ENCODE measurements around the gene ATG4D. TPM values are rescaled to one million over a fixed set of nuclear protein-coding genes. Genes with fewer than 3 reads are reported as not detected.
"Not testable (repeated sequence)": the region's sequence is repeated elsewhere in the genome, so short reads cannot be mapped to it uniquely, and the experiment has no call there.

The ATG4D gene
- total and polyA plus RNA-seq, 2 experiments from 2014 or later, result 6.2 to 18.0 TPM

DNA sequence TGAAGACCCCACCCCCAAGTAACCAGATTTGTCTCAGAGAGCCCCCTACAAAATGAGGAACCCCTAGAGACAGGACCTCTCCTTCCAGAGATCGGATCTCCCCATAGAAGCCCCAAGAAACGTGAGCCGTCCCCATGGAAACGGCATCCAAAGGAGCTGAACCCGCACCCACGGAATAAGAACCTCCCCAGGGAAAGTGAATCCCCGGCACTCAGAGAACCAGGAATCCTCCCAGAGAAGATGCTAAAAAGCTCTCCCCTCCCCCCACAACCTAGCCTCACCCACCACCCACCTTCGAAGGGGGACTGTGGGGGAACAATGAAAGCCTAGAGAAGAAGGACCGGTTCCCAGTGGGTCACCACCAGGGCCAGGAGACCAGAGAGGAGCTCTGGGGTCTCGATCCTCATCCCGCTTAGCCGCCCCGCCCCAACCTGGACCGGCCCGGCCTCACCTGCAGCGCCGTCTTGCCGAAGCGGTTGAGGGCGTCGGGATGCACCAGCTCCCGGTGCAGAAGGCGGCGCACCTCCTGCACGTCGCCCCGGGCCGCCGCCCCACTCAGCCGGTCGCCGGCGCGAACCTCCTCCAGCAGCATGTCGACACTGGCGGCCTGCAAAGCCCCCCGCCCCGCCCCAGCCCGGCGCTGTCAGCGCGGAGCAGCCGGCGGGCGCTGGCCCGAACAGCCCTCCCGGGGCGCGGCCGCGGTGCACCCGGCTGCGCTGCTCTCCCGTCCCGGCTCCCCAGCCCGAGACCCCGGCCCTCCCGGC is 24.5 kb downstream of the ATG4D start:
- Histone ChIP-seq H3K9ac (peak overlapping the region; percentile 57), H3K9me3 (ENCODE audit: low read depth) (no peaks in the 10 kb centered on the region)
- peak; percentile 72 for DNase-seq

DNA sequence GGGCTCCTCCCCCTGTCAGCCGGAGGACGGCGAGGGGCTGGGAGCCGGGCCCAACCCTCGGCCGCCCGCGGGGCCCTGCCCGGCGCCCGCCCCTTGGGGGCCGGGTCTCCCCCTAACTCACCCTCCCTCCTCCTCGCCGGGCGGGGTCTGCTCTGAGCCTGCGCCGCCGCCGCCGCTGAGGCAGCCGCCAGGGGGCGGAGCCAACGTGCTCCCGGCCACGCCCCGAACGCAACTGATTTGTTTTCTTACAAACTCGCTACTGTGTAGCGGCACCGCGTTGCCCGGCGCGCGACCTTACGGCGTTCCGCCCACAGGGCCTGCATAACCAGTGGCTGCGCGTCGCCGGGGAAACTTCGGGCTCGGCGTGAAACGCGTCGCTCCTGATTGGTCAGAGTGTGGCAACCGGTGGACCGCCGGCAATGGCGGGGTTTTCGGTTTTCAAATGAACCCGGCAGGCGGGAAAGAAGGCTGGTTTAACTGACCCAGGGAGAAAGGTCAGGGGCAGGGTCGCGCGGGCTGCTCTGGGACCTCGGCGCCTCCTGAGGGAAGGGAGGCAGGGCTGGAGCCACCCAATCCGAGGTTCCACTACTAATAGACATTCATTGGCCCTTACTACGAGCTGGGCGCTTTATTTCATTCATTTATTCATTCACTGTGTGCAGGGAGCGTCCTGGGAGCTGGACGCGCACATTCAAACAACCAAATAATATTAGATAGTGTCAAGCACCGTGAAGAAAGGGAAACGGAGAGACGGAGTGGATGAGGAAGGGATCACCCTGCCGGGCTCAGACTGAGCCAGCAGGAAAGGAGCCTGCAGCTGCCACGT is 25.3 kb downstream of the ATG4D start, which contains the start of gene CDKN2D:
Gene CDKN2D, minus strand, starts transcription at position 154 of the 826 bp plus-strand sequence. CDS start 326 bp downstream, outside the sequence.
- no peaks in the 10 kb centered on the region for H3K27me3 ChIP-seq (replicated peaks; ENCODE audit: insufficient read depth)
- H4K20me1 ChIP-seq (ENCODE audit: insufficient read depth), result no peaks in the 10 kb centered on the region
- no peaks in the 10 kb centered on the region for H3K9me3 ChIP-seq (ENCODE audit: low read depth)
- peaks cover 23% of the 10 kb centered on the region for H3K79me2 ChIP-seq (ENCODE audit: insufficient read depth)
- H3K4me1 ChIP-seq (ENCODE audit: insufficient read depth), result peaks cover 18% of the 10 kb centered on the region; the same call in 1 of the 2 replicates
- H2AFZ ChIP-seq, result peak within 1 kb of the TSS; percentile 77
- peak; percentile 100 for DNase-seq
- peaks cover 8% of the 10 kb centered on the region for H3F3A ChIP-seq (ENCODE audit: insufficient read depth)
- WGBS, 2 experiments (ENCODE audit: low coverage in 1 of 2, low lambda C conversion rate in 2 of 2, missing lambda C conversion rate in 2 of 2), result 1% methylated on average over 42 to 59 of the region's 71 CpGs
- in situ Hi-C loops (cut with MboI), result no loop called here
- no peak for TF ChIP-seq EZH2 (IDR thresholded peaks at IDR 0.05; ENCODE audit: insufficient read depth, poor library complexity, severe bottlenecking)
- no peak for TF ChIP-seq EZH2phosphoT487 (IDR thresholded peaks at IDR 0.05; ENCODE audit: insufficient read depth, low read depth)
- no peaks in the 10 kb centered on the region for H3K9me2 ChIP-seq (ENCODE audit: insufficient read depth)
- peak within 1 kb of the TSS; percentile 51 for H3K27ac ChIP-seq
- peak within 1 kb of the TSS; percentile 78 for H3K4me3 ChIP-seq
- H3K4me2 ChIP-seq (ENCODE audit: unreplicated experiment), result peak within 1 kb of the TSS; percentile 80
- H3K9ac ChIP-seq, result peak within 1 kb of the TSS; percentile 77
- no peaks in the 10 kb centered on the region for H3K36me3 ChIP-seq (ENCODE audit: low read depth)

More for the DNA sequence above, 24.5 kb downstream of the ATG4D start:
- peak overlapping the region; percentile 40 for H2AFZ ChIP-seq
- peaks cover 18% of the 10 kb centered on the region; the same call in 1 of the 2 replicates for H3K4me1 ChIP-seq (ENCODE audit: insufficient read depth)
- peak overlapping the region; percentile 78 for H3K4me3 ChIP-seq
- TF ChIP-seq EZH2phosphoT487 (IDR thresholded peaks at IDR 0.05; ENCODE audit: insufficient read depth, low read depth) (no peak), EZH2 (IDR thresholded peaks at IDR 0.05; ENCODE audit: insufficient read depth, poor library complexity, severe bottlenecking) (no peak)
- no peaks in the 10 kb centered on the region for H4K20me1 ChIP-seq (ENCODE audit: insufficient read depth)
- no peak overlapping the region for H3K27ac ChIP-seq
- 2 to 4% methylated on average over 33 to 55 of the region's 58 CpGs for WGBS, 2 experiments (ENCODE audit: low coverage in 1 of 2, low lambda C conversion rate in 2 of 2, missing lambda C conversion rate in 2 of 2)
- no peaks in the 10 kb centered on the region for H3K9me2 ChIP-seq (ENCODE audit: insufficient read depth)
- H3K79me2 ChIP-seq (ENCODE audit: insufficient read depth), result peaks cover 28% of the 10 kb centered on the region
- peaks cover 8% of the 10 kb centered on the region for H3F3A ChIP-seq (ENCODE audit: insufficient read depth)
- no peaks in the 10 kb centered on the region for H3K36me3 ChIP-seq (ENCODE audit: low read depth)
- in situ Hi-C loops (cut with MboI), result no loop called here
- H3K4me2 ChIP-seq (ENCODE audit: unreplicated experiment), result peak overlapping the region; percentile 67
- H3K27me3 ChIP-seq (replicated peaks; ENCODE audit: insufficient read depth), result no peaks in the 10 kb centered on the region

DNA sequence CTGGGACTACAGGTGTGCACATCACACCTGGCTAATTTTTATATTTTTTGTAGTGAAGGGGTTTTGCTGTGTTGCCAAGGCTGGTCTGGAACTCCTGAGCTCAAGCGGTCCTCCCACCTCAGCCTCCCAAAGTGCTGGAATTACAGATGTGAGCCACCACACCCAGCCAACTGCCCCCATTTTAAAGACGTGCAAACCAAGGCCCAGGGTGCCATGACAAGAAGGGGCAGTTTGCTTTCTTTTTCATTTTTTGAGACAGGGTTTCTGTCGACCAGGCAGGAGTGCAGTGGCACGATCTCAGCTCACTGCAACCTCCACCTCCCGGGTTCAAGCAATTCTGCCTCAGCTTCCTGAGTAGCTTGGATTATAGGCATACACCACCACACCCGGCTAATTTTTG is 30.1 kb downstream of the ATG4D start:
- H3K9me2 ChIP-seq (ENCODE audit: insufficient read depth); H3K4me2 ChIP-seq (ENCODE audit: unreplicated experiment); H3F3A ChIP-seq (ENCODE audit: insufficient read depth); H3K27me3 ChIP-seq (replicated peaks; ENCODE audit: insufficient read depth); DNase-seq; H3K4me1 ChIP-seq (ENCODE audit: insufficient read depth); in situ Hi-C loops (cut with MboI); H3K9me3 ChIP-seq (ENCODE audit: low read depth); H3K27ac ChIP-seq; H2AFZ ChIP-seq; H3K9ac ChIP-seq; H3K36me3 ChIP-seq (ENCODE audit: low read depth); H4K20me1 ChIP-seq (ENCODE audit: insufficient read depth); H3K79me2 ChIP-seq (ENCODE audit: insufficient read depth); H3K4me3 ChIP-seq: not testable (repeated sequence)
- 71 to 76% methylated on average over 6 of the region's 6 CpGs for WGBS, 2 experiments (ENCODE audit: low coverage in 1 of 2, low lambda C conversion rate in 2 of 2, missing lambda C conversion rate in 2 of 2)

DNA sequence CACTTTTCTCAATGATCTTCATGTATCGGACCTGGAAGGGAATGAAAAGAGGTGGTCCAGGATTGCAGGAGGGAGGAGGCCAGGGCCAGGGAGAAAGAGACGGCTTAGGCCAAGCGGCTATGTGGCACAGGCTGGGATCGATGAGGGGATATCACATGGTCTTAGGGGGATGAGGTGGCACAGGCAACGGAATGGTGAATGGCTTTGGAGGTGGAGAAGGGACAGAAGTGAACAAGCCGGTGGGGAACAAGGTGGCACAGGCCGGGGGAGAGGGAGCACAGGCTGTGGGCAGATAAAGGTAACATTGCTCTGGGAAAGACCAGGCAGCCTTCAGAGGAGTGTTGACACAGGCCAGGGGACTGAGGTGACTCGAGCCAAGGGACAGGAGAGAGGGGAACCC is 30.8 kb downstream of the ATG4D start:
- H3K9me3 ChIP-seq (ENCODE audit: low read depth), result no peaks in the 10 kb centered on the region
- no peaks in the 10 kb centered on the region for H4K20me1 ChIP-seq (ENCODE audit: insufficient read depth)
- no peak for TF ChIP-seq EZH2phosphoT487 (IDR thresholded peaks at IDR 0.05; ENCODE audit: insufficient read depth, low read depth)
- no peak for TF ChIP-seq EZH2 (IDR thresholded peaks at IDR 0.05; ENCODE audit: insufficient read depth, poor library complexity, severe bottlenecking)
- H3K27ac ChIP-seq, result no peak overlapping the region
- H3K9me2 ChIP-seq (ENCODE audit: insufficient read depth), result no peaks in the 10 kb centered on the region
- in situ Hi-C loops (cut with MboI), result no loop called here
- H3K4me3 ChIP-seq, result no peak overlapping the region
- H3K4me2 ChIP-seq (ENCODE audit: unreplicated experiment), result no peak overlapping the region
- no peak overlapping the region for H2AFZ ChIP-seq
- H3F3A ChIP-seq (ENCODE audit: insufficient read depth), result no peaks in the 10 kb centered on the region
- no peaks in the 10 kb centered on the region for H3K79me2 ChIP-seq (ENCODE audit: insufficient read depth)
- 0 out of 2 replicates have a peak, but pooled peaks cover 5% of the 10 kb centered on the region for H3K4me1 ChIP-seq (ENCODE audit: insufficient read depth)
- no peaks in the 10 kb centered on the region for H3K27me3 ChIP-seq (replicated peaks; ENCODE audit: insufficient read depth)
- no peaks in the 10 kb centered on the region for H3K36me3 ChIP-seq (ENCODE audit: low read depth)
- no peak overlapping the region for H3K9ac ChIP-seq
- WGBS, 2 experiments (ENCODE audit: low coverage in 1 of 2, low lambda C conversion rate in 2 of 2, missing lambda C conversion rate in 2 of 2), result 75 to 84% methylated on average over 7 to 8 of the region's 8 CpGs
- peak; percentile 5 for DNase-seq

Data from GM23248 (cell line).